ENCODE data around the gene NAGPA.

DNA sequence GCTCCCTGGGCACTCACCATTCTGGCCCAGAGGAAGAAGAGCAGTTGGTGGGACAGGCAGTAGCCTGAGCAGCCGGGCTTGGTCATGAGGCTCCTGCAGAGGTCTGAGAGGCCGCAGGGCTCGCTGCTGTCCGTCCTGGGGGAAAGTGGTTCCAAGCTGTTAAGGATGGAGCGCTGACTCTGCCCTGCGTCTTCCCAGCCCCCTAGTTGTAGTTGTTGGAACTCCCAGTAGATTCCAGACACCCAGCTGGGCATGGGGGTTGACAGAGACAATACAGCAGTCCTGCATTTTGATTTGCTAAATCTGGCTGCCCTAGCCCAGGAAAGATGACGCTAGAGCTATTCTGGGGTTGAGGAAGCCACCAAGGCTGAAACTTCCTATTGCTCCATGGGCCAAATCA lies 24.7 kb upstream of the NAGPA start:
- no peak for TF ChIP-seq EZH2 (IDR thresholded peaks at IDR 0.05; ENCODE audit: borderline replicate concordance, low read length)
- TF ChIP-seq, protein P1, sequence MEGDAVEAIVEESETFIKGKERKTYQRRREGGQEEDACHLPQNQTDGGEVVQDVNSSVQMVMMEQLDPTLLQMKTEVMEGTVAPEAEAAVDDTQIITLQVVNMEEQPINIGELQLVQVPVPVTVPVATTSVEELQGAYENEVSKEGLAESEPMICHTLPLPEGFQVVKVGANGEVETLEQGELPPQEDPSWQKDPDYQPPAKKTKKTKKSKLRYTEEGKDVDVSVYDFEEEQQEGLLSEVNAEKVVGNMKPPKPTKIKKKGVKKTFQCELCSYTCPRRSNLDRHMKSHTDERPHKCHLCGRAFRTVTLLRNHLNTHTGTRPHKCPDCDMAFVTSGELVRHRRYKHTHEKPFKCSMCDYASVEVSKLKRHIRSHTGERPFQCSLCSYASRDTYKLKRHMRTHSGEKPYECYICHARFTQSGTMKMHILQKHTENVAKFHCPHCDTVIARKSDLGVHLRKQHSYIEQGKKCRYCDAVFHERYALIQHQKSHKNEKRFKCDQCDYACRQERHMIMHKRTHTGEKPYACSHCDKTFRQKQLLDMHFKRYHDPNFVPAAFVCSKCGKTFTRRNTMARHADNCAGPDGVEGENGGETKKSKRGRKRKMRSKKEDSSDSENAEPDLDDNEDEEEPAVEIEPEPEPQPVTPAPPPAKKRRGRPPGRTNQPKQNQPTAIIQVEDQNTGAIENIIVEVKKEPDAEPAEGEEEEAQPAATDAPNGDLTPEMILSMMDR (IDR thresholded peaks at IDR 0.05; ENCODE audit: low read length), result no peak

Data from OCI-LY1 (cell line).